ENCODE results near the gene PSIP1.
"Not testable (repeated sequence)": the region's sequence is repeated elsewhere in the genome, so short reads cannot be mapped to it uniquely, and the experiment has no call there.

The PSIP1 gene

GRCh38 chr9:15510789-15511575, at the start of gene PSIP1:
TSS of gene PSIP1 (minus strand) at chr9:15510970. CDS start at chr9:15510188, 782 bp downstream.
- peak; percentile 81 for DNase-seq (ENCODE audit: low read depth)

- DNase-seq (ENCODE audit: low read depth) = no peak
These were observed 42.7 kb upstream of the PSIP1 start for GRCh38 chr9:15553528-15553898.

- peak; percentile 78 for DNase-seq (ENCODE audit: low read depth)
These were observed 42.1 kb upstream of the PSIP1 start, which contains the start of gene CCDC171 for GRCh38 chr9:15552636-15553527. TSS of gene CCDC171 (plus strand) at chr9:15553043. CDS start at chr9:15564089, 11,046 bp downstream.

- DNase-seq (ENCODE audit: low read depth) = no peak
These were observed 38.8 kb upstream of the PSIP1 start for GRCh38 chr9:15549611-15550010.

- no peak for DNase-seq (ENCODE audit: low read depth)
These were observed 32.5 kb upstream of the PSIP1 start for GRCh38 chr9:15543047-15543813.

GRCh38 chr9:15542624-15543023, 31.9 kb upstream of the PSIP1 start:
- DNase-seq (ENCODE audit: low read depth) = no peak

GRCh38 chr9:15541872-15542271, 31.1 kb upstream of the PSIP1 start:
- DNase-seq (ENCODE audit: low read depth) = no peak

GRCh38 chr9:15531380-15531779, 20.6 kb upstream of the PSIP1 start:
- no peak for DNase-seq (ENCODE audit: low read depth)

- DNase-seq (ENCODE audit: low read depth) = no peak
These were observed 19.0 kb upstream of the PSIP1 start for GRCh38 chr9:15529566-15530324.

- DNase-seq (ENCODE audit: low read depth) = not testable (repeated sequence)
These were observed 16.3 kb upstream of the PSIP1 start for GRCh38 chr9:15527035-15527434.

GRCh38 chr9:15525958-15526357, 15.2 kb upstream of the PSIP1 start:
- no peak for DNase-seq (ENCODE audit: low read depth)

GRCh38 chr9:15524845-15525455, 14.2 kb upstream of the PSIP1 start:
- DNase-seq (ENCODE audit: low read depth) = no peak

GRCh38 chr9:15522130-15522755, 11.5 kb upstream of the PSIP1 start:
- DNase-seq (ENCODE audit: low read depth) = no peak

- DNase-seq (ENCODE audit: low read depth) = no peak
These were observed 10.5 kb upstream of the PSIP1 start for GRCh38 chr9:15521254-15521653.

- DNase-seq (ENCODE audit: low read depth) = no peak
These were observed 9.1 kb upstream of the PSIP1 start for GRCh38 chr9:15519831-15520230.

- no peak for DNase-seq (ENCODE audit: low read depth)
These were observed 2.6 kb upstream of the PSIP1 start for GRCh38 chr9:15513335-15513734.

- DNase-seq (ENCODE audit: low read depth) = no peak
These were observed 2.1 kb upstream of the PSIP1 start for GRCh38 chr9:15512889-15513288.

- no peak for DNase-seq (ENCODE audit: low read depth)
These were observed 1.4 kb upstream of the PSIP1 start for GRCh38 chr9:15512204-15512603.

GRCh38 chr9:15509931-15510788, 610 bp downstream of the PSIP1 start:
- DNase-seq (ENCODE audit: low read depth) = peak; percentile 61

GRCh38 chr9:15505921-15506320, 4.8 kb downstream of the PSIP1 start:
- no peak for DNase-seq (ENCODE audit: low read depth)

Data from activated T-helper 9 cell treated with anti-CD3 and anti-CD28 coated beads, Interleukin-2, amount 50 U/mL, for 16 hours (primary cell).